Loucy (cell line): ENCODE measurements around the gene TSFM.

Source experiments
- EZH2phosphoT487 ChIP-seq: fragments of 200-600 bp; IDR thresholded peaks from 2 replicates; pipeline ENCODE4 v1.6.1; 2018; ENCODE audit warnings: antibody characterized with exemption, mild to moderate bottlenecking, moderate library complexity, borderline replicate concordance
- TF ChIP-seq, protein P1 (sequence below): fragments of 200-600 bp; sonication (generic); conservative IDR thresholded peaks from 2 replicates; pipeline ENCODE4 v1.5.1; 2014; ENCODE audit warnings: mild to moderate bottlenecking, antibody characterized with exemption, low read length

- TF ChIP-seq, protein P1, sequence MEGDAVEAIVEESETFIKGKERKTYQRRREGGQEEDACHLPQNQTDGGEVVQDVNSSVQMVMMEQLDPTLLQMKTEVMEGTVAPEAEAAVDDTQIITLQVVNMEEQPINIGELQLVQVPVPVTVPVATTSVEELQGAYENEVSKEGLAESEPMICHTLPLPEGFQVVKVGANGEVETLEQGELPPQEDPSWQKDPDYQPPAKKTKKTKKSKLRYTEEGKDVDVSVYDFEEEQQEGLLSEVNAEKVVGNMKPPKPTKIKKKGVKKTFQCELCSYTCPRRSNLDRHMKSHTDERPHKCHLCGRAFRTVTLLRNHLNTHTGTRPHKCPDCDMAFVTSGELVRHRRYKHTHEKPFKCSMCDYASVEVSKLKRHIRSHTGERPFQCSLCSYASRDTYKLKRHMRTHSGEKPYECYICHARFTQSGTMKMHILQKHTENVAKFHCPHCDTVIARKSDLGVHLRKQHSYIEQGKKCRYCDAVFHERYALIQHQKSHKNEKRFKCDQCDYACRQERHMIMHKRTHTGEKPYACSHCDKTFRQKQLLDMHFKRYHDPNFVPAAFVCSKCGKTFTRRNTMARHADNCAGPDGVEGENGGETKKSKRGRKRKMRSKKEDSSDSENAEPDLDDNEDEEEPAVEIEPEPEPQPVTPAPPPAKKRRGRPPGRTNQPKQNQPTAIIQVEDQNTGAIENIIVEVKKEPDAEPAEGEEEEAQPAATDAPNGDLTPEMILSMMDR, result no peak
- TF ChIP-seq EZH2phosphoT487, result no peak
Observed at GRCh38 chr12:57755194-57755453, 27.5 kb upstream of the TSFM start.
